GM10248 (cell line): ENCODE measurements around the gene RYR3.

Experiments
- CTCF ChIA-PET: fragments of 300-600 bp; sonication (Branson Sonifier 250); formaldehyde crosslinking; extraction: SDS; loops from one replicate; lab custom pipeline; 2021; ENCODE audit warnings: antibody characterized with exemption; lab: Yijun Ruan, JAX
- POLR2A ChIA-PET: fragments of 350-650 bp; sonication (Branson Sonifier 250); formaldehyde crosslinking; extraction: SDS; loops from one replicate; lab custom pipeline; 2020; ENCODE audit warnings: antibody characterized with exemption; lab: Yijun Ruan, JAX
- DNase-seq: peaks from one replicate; pipeline ENCODE4 v3.0.0; 2012; ENCODE audit errors: extremely low spot score
- CTCF ChIP-seq: IDR thresholded peaks from 2 replicates; pipeline ENCODE4 v1.5.1; 2012; ENCODE audit warnings: mild to moderate bottlenecking, low read depth; ENCODE audit errors: extremely low read depth, missing control alignments, control extremely low read depth

Gene RYR3

GRCh38 chr15:33844597-33844996 lies 533.8 kb downstream of the RYR3 start:
- CTCF ChIA-PET, result interaction anchor here (1.3 to 1.6 kb wide), 2 partner anchors 8 to 108 kb away, joined by 3 to 6 read pairs; no protein-coding TSS in a partner anchor
- POLR2A ChIA-PET, result no interaction called here

GRCh38 chr15:33846142-33846541 lies 535.4 kb downstream of the RYR3 start:
- CTCF ChIA-PET, result interaction anchor here (0.8 to 1.6 kb wide), 3 partner anchors 9 to 18 kb away, joined by 3 to 6 read pairs (median 3); no protein-coding TSS in a partner anchor
- TF ChIP-seq CTCF, result no peak
- no peak for DNase-seq

More at GRCh38 chr15:33844597-33844996, 533.8 kb downstream of the RYR3 start:
- TF ChIP-seq CTCF, result no peak
- DNase-seq, result no peak

GRCh38 chr15:33846862-33847261 lies 536.1 kb downstream of the RYR3 start:
- no peak for TF ChIP-seq CTCF
- ChIA-PET CTCF (no interaction called here), POLR2A (no interaction called here)
- no peak for DNase-seq

More at GRCh38 chr15:33846142-33846541, 535.4 kb downstream of the RYR3 start:
- POLR2A ChIA-PET, result no interaction called here

GRCh38 chr15:33848011-33848410 lies 537.2 kb downstream of the RYR3 start:
- POLR2A ChIA-PET, result no interaction called here
- TF ChIP-seq CTCF, result no peak

GRCh38 chr15:33851079-33851478 lies 540.3 kb downstream of the RYR3 start:
- ChIA-PET CTCF (interaction anchor here (1.0 to 1.6 kb wide), 3 partner anchors 10 to 59 kb away, joined by 3 to 4 read pairs (median 4); no protein-coding TSS in a partner anchor), POLR2A (no interaction called here)
- no peak for TF ChIP-seq CTCF
- no peak for DNase-seq

More at GRCh38 chr15:33848011-33848410, 537.2 kb downstream of the RYR3 start:
- CTCF ChIA-PET, result interaction anchor here (0.9 kb wide), 1 partner anchor 12 kb away, joined by 3 read pairs; no protein-coding TSS in a partner anchor
- DNase-seq, result no peak

GRCh38 chr15:33852094-33852493 lies 541.3 kb downstream of the RYR3 start:
- no peak for TF ChIP-seq CTCF
- ChIA-PET POLR2A (no interaction called here), CTCF (interaction anchor here (0.8 kb wide), 1 partner anchor 13 kb away, joined by 3 read pairs; no protein-coding TSS in a partner anchor)
- no peak for DNase-seq
